B cell (primary cell): ENCODE results near the gene HHIPL2.

Experiments used
- CTCF ChIP-seq: fragments of 200-600 bp; IDR thresholded peaks from one replicate; pipeline ENCODE4 v1.8.0; 2022; ENCODE audit warnings: antibody characterized with exemption, mild to moderate bottlenecking
- EZH2 ChIP-seq: IDR thresholded peaks from 2 replicates; pipeline ENCODE4 v1.6.1; 2012; ENCODE audit warnings: borderline replicate concordance, low read depth, mild to moderate bottlenecking, moderate library complexity, low read length; ENCODE audit not compliant: insufficient read depth, poor library complexity, severe bottlenecking

- TF ChIP-seq CTCF (no peak), EZH2 (no peak)
Measured at GRCh38 chr1:222521299-222522104, 26.4 kb downstream of the HHIPL2 start.
